GM18867 (cell line): Measurements from ENCODE around the gene PNPLA3.
"Not testable (repeated sequence)": the region's sequence is repeated elsewhere in the genome, so short reads cannot be mapped to it uniquely, and the experiment has no call there.

Experiments used
- ATAC-seq: cut with Tn5 transposase; IDR thresholded peaks from one replicate; pipeline ENCODE4 v1.9.1; 2021; ENCODE audit warnings: mild to moderate bottlenecking, moderate library complexity; ENCODE audit not compliant: unreplicated experiment

Gene PNPLA3

GRCh38 chr22:43889201-43889859, 34.3 kb upstream of the PNPLA3 start:
- ATAC-seq = no peak

- no peak for ATAC-seq
Measured at GRCh38 chr22:43889860-43890253, 33.7 kb upstream of the PNPLA3 start.

GRCh38 chr22:43890901-43891331, 32.7 kb upstream of the PNPLA3 start:
- ATAC-seq = no peak

GRCh38 chr22:43891360-43892182, 32.0 kb upstream of the PNPLA3 start, which contains the start of gene PNPLA5:
PNPLA5 (minus strand) TSS chr22:43892013; CDS start chr22:43891880, 133 bp downstream.
- no peak for ATAC-seq

- no peak for ATAC-seq
Measured at GRCh38 chr22:43892183-43892894, 31.3 kb upstream of the PNPLA3 start.

- no peak for ATAC-seq
Measured at GRCh38 chr22:43893266-43893665, 30.3 kb upstream of the PNPLA3 start.

GRCh38 chr22:43894122-43894521, 29.5 kb upstream of the PNPLA3 start:
- no peak for ATAC-seq

- ATAC-seq = no peak
Measured at GRCh38 chr22:43895986-43896645, 27.5 kb upstream of the PNPLA3 start.

- no peak for ATAC-seq
Measured at GRCh38 chr22:43897751-43898261, 25.8 kb upstream of the PNPLA3 start.

GRCh38 chr22:43900206-43900605, 23.4 kb upstream of the PNPLA3 start:
- ATAC-seq = no peak

- no peak for ATAC-seq
Measured at GRCh38 chr22:43901976-43902643, 21.5 kb upstream of the PNPLA3 start.

GRCh38 chr22:43903033-43903432, 20.6 kb upstream of the PNPLA3 start:
- ATAC-seq = not testable (repeated sequence)

- ATAC-seq = not testable (repeated sequence)
Measured at GRCh38 chr22:43904412-43904811, 19.2 kb upstream of the PNPLA3 start.

- ATAC-seq = no peak
Measured at GRCh38 chr22:43905681-43906080, 17.9 kb upstream of the PNPLA3 start.

GRCh38 chr22:43909708-43910107, 13.9 kb upstream of the PNPLA3 start:
- ATAC-seq = no peak

- no peak for ATAC-seq
Measured at GRCh38 chr22:43910178-43910695, 13.4 kb upstream of the PNPLA3 start.

- ATAC-seq = no peak
Measured at GRCh38 chr22:43911351-43911750, 12.3 kb upstream of the PNPLA3 start.

- ATAC-seq = no peak
Measured at GRCh38 chr22:43917521-43917920, 6.1 kb upstream of the PNPLA3 start.

- ATAC-seq = no peak
Measured at GRCh38 chr22:43919106-43919973, 4.3 kb upstream of the PNPLA3 start.
